HG02798 (cell line): Measurements from ENCODE around the gene GLRA2.
"Not testable (repeated sequence)": the region's sequence is repeated elsewhere in the genome, so short reads cannot be mapped to it uniquely, and the experiment has no call there.

ENCODE experiments used
- ATAC-seq: cut with Tn5 transposase; IDR thresholded peaks from one replicate; pipeline ENCODE4 v1.9.1; 2021; ENCODE audit warnings: mild to moderate bottlenecking; ENCODE audit not compliant: unreplicated experiment, poor library complexity

Gene GLRA2

GRCh38 chrX:14590693-14591424 is 61.5 kb downstream of the GLRA2 start:
- ATAC-seq: no peak

GRCh38 chrX:14591976-14592375 is 62.6 kb downstream of the GLRA2 start:
- ATAC-seq: no peak

- no peak for ATAC-seq
These were observed 65.2 kb downstream of the GLRA2 start for GRCh38 chrX:14594521-14594920.

- no peak for ATAC-seq
These were observed 69.0 kb downstream of the GLRA2 start for GRCh38 chrX:14598330-14598729.

GRCh38 chrX:14607446-14607985 is 78.2 kb downstream of the GLRA2 start:
- no peak for ATAC-seq

- ATAC-seq: not testable (repeated sequence)
These were observed 83.1 kb downstream of the GLRA2 start for GRCh38 chrX:14612450-14612849.

- no peak for ATAC-seq
These were observed 87.0 kb downstream of the GLRA2 start for GRCh38 chrX:14616301-14616700.

- ATAC-seq: no peak
These were observed 87.5 kb downstream of the GLRA2 start for GRCh38 chrX:14616836-14617235.

GRCh38 chrX:14618177-14618965 is 89.0 kb downstream of the GLRA2 start:
- ATAC-seq: no peak

GRCh38 chrX:14630733-14631132 is 101.4 kb downstream of the GLRA2 start:
- ATAC-seq: no peak

- no peak for ATAC-seq
These were observed 112.6 kb downstream of the GLRA2 start for GRCh38 chrX:14641681-14642655.

- no peak for ATAC-seq
These were observed 131.6 kb downstream of the GLRA2 start for GRCh38 chrX:14660970-14661369.

GRCh38 chrX:14670819-14671218 is 141.5 kb downstream of the GLRA2 start:
- peak; percentile 74 for ATAC-seq

- no peak for ATAC-seq
These were observed 143.4 kb downstream of the GLRA2 start for GRCh38 chrX:14672611-14673172.

- no peak for ATAC-seq
These were observed 143.9 kb downstream of the GLRA2 start for GRCh38 chrX:14673236-14673635.

GRCh38 chrX:14673764-14674163 is 144.4 kb downstream of the GLRA2 start:
- peak; percentile 93 for ATAC-seq

GRCh38 chrX:14675500-14675899 is 146.2 kb downstream of the GLRA2 start:
- no peak for ATAC-seq

GRCh38 chrX:14676431-14676830 is 147.1 kb downstream of the GLRA2 start:
- ATAC-seq: no peak

- ATAC-seq: not testable (repeated sequence)
These were observed 159.0 kb downstream of the GLRA2 start for GRCh38 chrX:14688331-14688730.

- ATAC-seq: no peak
These were observed 161.2 kb downstream of the GLRA2 start for GRCh38 chrX:14690553-14690952.
